ENCODE measurements around the gene ARL2. TPM values are rescaled to one million over a fixed set of nuclear protein-coding genes. Genes with fewer than 3 reads are reported as not detected.
A peak's percentile ranks its signal among the peaks of the same experiment; 100 is the strongest.
"Not testable (repeated sequence)": the region's sequence is repeated elsewhere in the genome, so short reads cannot be mapped to it uniquely, and the experiment has no call there.

ARL2 gene
- total RNA-seq, 2 experiments from 2014 or later = 74.1 to 86.9 TPM

DNA sequence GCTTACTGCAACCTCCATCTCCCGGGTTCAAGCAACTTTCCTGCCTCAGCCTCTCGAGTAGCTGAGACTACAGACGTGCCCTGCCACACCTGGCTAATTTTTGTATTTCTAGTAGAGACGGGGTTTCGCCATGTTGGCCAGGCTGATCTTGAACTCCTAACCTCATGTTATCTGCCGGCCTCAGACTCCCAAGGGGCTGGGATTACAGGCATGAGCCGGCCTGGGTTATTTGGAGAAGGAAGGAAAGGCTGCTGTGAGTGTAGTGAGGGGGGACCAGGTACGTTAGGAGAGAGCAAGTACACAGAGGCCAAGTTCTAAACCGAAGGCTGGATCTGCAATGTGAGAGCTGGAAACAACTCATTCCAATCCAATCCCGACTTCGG lies 17.6 kb upstream of the ARL2 start:
- CTCF ChIA-PET = interaction anchor here (1.8 to 5.0 kb wide), 3 partner anchors 18 to 152 kb away, joined by 5 to 35 read pairs (median 15); partner anchors contain the start of genes ARL2 and CDC42BPG
- H3K36me3 Mint-ChIP-seq = no peaks in the 10 kb centered on the region
- DNase-seq = no peak
- no peaks in the 10 kb centered on the region for H3K9me3 Mint-ChIP-seq (ENCODE audit: low read depth)
- H3K27me3 Mint-ChIP-seq = no peaks in the 10 kb centered on the region
- ATAC-seq = no peak
- H3K4me1 Mint-ChIP-seq = peaks cover 30% of the 10 kb centered on the region
- H3K4me3 Mint-ChIP-seq = peak overlapping the region; percentile 41
- H3K27ac Mint-ChIP-seq = peak overlapping the region; percentile 29

DNA sequence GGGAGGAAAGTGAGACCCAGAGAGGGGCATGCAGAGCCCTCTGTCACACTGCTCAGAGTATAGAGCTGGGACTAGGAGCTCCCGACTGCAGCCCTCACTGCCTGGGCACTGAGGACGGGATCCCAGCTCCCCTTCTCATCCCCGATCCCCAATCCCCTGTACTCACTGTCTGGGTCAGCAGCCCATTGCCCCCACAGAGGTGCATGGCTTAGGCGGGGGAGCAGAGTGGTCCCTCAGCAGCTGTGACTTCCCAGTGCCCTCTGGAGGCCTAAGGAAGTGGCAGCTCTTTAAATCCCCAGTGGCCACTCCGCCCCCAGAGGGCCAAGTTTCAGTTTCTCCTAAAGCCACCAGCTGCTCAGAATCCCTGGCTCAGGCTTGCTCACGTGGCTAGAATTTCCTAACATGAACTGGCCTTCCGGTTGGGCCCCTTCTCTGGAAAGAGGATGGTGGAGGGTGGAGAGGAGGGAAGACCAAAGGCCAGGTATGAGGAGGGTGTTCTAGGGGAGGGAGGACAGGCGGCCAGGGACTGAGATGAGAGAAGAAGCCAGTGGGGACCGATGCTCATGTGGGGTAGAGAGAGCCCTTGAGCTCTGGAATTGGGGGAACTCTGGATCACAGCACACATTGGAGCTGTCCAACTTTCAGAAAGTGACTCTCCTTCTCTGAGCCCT lies 17.1 kb upstream of the ARL2 start, which contains the start of gene BATF2:
Gene BATF2 (minus strand): TSS at position 262 of the 671 bp plus-strand sequence. CDS start 57 bp downstream, at position 205.
- ATAC-seq (peak; percentile 66), DNase-seq (peak; percentile 50)
- Mint-ChIP-seq H3K27me3 (no peaks in the 10 kb centered on the region), H3K36me3 (no peaks in the 10 kb centered on the region), H3K4me1 (peaks cover 30% of the 10 kb centered on the region), H3K9me3 (ENCODE audit: low read depth) (no peaks in the 10 kb centered on the region), H3K27ac (peak within 1 kb of the TSS; percentile 70), H3K4me3 (peak within 1 kb of the TSS; percentile 60)
- CTCF ChIA-PET = interaction anchor here (0.7 to 5.0 kb wide), 4 partner anchors 18 to 153 kb away, joined by 3 to 35 read pairs (median 10); partner anchors contain the start of genes ARL2 and CDC42BPG

DNA sequence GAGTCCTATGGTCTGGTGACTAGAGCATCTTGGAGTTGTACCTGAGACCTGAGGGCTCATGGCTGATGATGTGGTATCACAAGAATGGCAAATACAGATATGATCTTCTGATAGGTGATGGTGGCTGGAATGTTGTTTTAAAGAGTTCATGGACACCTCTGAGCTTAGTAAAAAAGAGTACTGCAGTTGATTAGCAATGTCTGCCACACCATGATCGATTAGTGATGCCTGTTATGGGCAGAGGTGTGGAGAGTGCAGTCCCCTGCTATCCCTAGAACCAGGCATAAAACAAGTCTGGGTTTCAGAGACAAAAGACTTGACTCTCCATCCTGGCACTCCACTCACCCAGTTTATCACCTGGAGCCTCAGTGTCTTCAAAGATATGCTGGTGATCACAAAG lies 15.8 kb upstream of the ARL2 start:
- no peaks in the 10 kb centered on the region for H3K27me3 Mint-ChIP-seq

DNA sequence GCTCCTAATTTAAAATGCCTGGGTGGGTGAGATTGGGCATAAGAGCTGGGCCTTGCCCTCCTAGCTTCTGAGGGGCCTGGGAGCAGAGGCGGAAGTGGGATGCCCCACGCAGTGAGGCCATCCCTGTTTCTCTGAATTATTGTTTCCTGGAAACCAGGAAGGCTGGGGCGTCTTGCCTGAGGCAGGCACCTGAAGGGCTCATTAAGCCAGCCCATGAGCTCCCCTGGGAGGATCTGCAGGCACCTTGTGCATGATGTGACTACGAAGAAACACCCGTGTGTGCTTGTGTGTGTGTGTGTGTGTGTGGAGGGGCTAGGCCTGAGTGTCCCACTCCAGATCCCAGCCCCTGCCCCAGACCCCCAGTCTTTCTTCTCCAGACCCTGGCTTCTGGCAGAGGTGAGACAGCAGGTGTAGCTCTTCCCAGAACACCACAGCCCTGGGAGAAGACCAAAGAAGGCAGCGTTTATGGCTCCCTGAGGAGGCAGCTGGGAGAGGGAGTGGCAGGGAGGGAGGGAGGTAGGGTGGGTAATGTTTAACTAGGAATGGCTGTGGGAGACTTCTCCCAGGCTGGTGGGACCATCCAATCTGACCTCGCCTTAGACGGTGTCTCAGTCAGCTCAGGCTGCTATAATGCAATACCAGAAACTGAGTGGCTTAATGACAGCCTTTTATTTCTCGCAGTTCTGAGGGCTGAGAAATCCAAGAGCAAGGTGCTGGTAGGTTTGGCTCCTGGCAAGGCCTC lies 15.1 kb upstream of the ARL2 start:
- Mint-ChIP-seq H3K4me3 (peak overlapping the region; percentile 53), H3K4me1 (peaks cover 30% of the 10 kb centered on the region), H3K36me3 (no peaks in the 10 kb centered on the region), H3K9me3 (ENCODE audit: low read depth) (no peaks in the 10 kb centered on the region), H3K27ac (peak overlapping the region; percentile 85), H3K27me3 (no peaks in the 10 kb centered on the region)
- peak; percentile 56 for DNase-seq
- CTCF ChIA-PET = interaction anchor here (0.8 to 5.0 kb wide), 8 partner anchors 16 to 256 kb away, joined by 3 to 35 read pairs (median 4); partner anchors contain the start of genes ARL2, FAU, MRPL49 and SAC3D1
- peak; percentile 31 for ATAC-seq

More for the DNA sequence above, 15.8 kb upstream of the ARL2 start:
- CTCF ChIA-PET = interaction anchor here (0.8 to 5.0 kb wide), 10 partner anchors 16 to 255 kb away, joined by 3 to 35 read pairs (median 4); partner anchors contain the start of genes ARL2, CDC42BPG, FAU and MRPL49
- H3K4me1 Mint-ChIP-seq = peaks cover 30% of the 10 kb centered on the region
- H3K9me3 Mint-ChIP-seq (ENCODE audit: low read depth) = no peaks in the 10 kb centered on the region
- DNase-seq (peak; percentile 55), ATAC-seq (no peak)
- peak overlapping the region; percentile 85 for H3K27ac Mint-ChIP-seq
- H3K36me3 Mint-ChIP-seq = no peaks in the 10 kb centered on the region
- peak overlapping the region; percentile 53 for H3K4me3 Mint-ChIP-seq

DNA sequence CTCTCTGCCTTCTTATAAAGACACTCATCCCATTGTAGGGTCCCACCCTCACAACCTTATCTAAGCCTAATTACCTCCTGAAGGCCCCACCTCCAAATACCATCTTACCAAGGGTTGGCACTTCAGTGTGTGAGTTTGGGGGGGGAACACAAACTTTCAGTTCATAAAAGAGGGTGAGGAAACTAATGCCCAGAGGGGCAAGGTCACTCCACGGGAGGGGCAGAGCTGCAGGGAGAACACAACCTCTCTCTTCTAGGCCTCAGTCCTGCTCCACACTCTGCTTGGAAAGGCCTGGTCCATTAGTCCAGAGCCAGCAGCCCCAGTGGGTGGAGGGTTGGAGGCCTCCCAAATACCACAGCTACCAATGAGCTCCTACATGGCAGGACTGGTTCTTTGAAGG lies 14.5 kb upstream of the ARL2 start:
- DNase-seq (no peak), ATAC-seq (no peak)
- Mint-ChIP-seq H3K4me3 (no peak overlapping the region), H3K4me1 (peaks cover 30% of the 10 kb centered on the region), H3K27me3 (no peaks in the 10 kb centered on the region), H3K9me3 (ENCODE audit: low read depth) (no peaks in the 10 kb centered on the region), H3K36me3 (no peaks in the 10 kb centered on the region), H3K27ac (peak overlapping the region; percentile 62)
- CTCF ChIA-PET = interaction anchor here (1.5 to 5.0 kb wide), 3 partner anchors 15 to 152 kb away, joined by 4 to 35 read pairs (median 7); partner anchors contain the start of gene ARL2

DNA sequence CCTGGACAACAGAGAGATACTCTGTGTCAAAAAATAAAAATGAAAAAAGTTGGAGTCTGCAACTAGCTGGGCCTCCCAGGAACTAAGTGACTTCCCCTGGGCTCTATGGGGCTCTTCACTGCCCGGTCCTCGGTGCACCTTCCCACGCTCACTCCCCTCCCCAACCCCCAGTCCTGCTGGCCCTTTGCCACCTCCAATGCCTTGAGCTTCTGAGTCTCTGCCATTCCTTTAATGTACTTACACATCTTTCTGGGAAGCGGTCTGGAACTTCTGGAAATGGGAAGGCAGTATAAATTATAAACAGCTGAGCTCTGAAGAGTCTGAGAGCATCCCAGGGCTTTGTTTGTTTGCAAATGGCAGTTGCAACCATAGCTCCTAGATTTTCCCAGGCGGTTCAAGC lies 11.3 kb upstream of the ARL2 start:
- H3K36me3 Mint-ChIP-seq = no peaks in the 10 kb centered on the region
- ATAC-seq = no peak

DNA sequence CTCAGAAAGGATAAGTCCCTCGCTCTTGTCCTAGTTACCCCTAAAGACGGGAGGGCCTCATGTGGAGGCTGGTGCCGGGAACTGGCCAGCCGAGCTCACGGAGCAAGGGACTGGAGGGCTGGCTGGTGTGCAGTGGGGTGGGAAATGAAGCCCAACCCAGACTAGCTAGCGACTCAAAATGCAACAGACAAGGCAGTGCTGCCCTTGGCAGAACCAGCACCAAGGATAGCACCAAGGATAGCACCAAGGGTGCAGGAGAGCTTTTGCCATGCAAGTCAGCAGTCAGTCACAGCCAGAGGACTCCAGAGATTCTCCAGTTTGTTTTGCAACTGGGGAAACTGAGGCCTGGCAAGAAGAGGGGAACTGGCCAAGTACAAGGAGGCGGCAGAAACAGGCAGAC lies 10.7 kb upstream of the ARL2 start:
- ATAC-seq = no peak
- H3K4me3 Mint-ChIP-seq = no peak overlapping the region
- H3K9me3 Mint-ChIP-seq (ENCODE audit: low read depth) = no peaks in the 10 kb centered on the region
- no peaks in the 10 kb centered on the region for H3K27me3 Mint-ChIP-seq
- no peak overlapping the region for H3K27ac Mint-ChIP-seq
- no peak for DNase-seq
- H3K4me1 Mint-ChIP-seq = peaks cover 14% of the 10 kb centered on the region
- no peaks in the 10 kb centered on the region for H3K36me3 Mint-ChIP-seq
- CTCF ChIA-PET = interaction anchor here (1.9 kb wide), 1 partner anchor 11 kb away, joined by 6 read pairs; the partner anchor contains the start of gene ARL2

More for the DNA sequence above, 11.3 kb upstream of the ARL2 start:
- H3K4me1 Mint-ChIP-seq = peaks cover 18% of the 10 kb centered on the region
- H3K4me3 Mint-ChIP-seq = no peak overlapping the region
- no peak overlapping the region for H3K27ac Mint-ChIP-seq
- no peaks in the 10 kb centered on the region for H3K27me3 Mint-ChIP-seq
- H3K9me3 Mint-ChIP-seq (ENCODE audit: low read depth) = no peaks in the 10 kb centered on the region
- no peak for DNase-seq
- CTCF ChIA-PET = no interaction called here

DNA sequence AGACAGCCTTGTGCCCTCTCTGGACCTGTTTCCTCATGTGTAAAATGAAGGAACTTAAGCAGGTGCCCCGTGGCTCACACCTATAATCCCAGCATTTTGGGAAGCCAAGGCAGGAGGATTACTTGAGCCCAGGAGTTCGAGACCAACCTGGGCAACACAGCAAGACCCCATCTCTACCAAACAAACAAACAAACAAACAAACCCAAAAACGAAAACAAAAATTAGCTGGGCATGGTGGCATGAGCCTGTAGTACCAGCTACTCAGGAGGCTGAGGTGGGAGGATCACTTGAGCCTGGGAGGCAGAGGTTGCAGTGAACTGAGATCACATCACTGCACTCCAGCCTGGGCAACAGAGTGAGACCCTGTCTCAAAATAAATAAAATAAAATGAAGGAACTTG lies 10.0 kb upstream of the ARL2 start:
- CTCF ChIA-PET = interaction anchor here (1.9 kb wide), 1 partner anchor 10 kb away, joined by 6 read pairs; the partner anchor contains the start of gene ARL2
- H3K9me3 Mint-ChIP-seq (ENCODE audit: low read depth); H3K27ac Mint-ChIP-seq; H3K36me3 Mint-ChIP-seq; H3K4me3 Mint-ChIP-seq; ATAC-seq; DNase-seq; H3K27me3 Mint-ChIP-seq; H3K4me1 Mint-ChIP-seq: not testable (repeated sequence)

DNA sequence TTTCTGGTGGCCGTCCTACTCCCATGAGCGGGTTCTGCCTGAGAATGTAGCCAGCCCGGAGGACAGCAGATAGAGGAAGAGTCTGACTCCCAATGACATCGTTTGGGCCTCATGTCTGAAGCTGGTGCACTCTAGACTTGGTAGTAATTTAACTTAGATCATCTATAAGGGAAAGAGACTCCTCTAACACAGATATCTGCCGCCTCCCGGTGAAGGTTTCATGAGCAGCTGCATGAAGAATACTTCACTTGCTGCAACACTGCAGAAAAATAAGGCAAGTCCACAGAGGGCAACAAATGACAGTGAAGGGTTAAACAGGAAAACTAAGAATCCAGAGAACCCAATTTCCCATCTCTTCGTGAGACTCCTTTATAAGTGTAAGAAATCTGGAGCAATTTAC lies 5.9 kb upstream of the ARL2 start:
- Mint-ChIP-seq H3K36me3 (no peaks in the 10 kb centered on the region), H3K4me3 (no peak overlapping the region), H3K9me3 (ENCODE audit: low read depth) (no peaks in the 10 kb centered on the region), H3K27me3 (no peaks in the 10 kb centered on the region), H3K27ac (no peak overlapping the region), H3K4me1 (peaks cover 3% of the 10 kb centered on the region)
- DNase-seq (no peak), ATAC-seq (no peak)
- CTCF ChIA-PET = interaction anchor here (0.9 kb wide), 1 partner anchor 113 kb away, joined by 3 read pairs; no protein-coding TSS in a partner anchor

DNA sequence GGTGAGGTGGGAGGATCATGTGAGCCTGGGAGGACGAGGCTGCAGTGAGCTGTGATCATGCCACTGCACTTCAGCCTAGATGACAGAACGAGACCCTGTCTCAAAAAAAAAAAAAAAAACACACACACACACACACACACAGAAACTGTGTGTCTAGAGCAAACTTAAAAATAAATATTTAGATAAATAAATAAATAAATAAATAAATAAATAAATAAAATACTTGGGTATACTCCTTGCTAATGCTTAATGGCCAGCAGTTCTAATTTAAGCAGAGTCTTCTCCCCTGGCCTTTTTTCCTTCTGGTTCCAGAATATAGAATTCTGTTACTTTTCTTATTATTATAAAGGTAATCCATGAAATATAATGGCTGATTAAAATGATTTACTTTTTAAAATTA lies 5.1 kb upstream of the ARL2 start:
- H3K27ac Mint-ChIP-seq = no peak overlapping the region
- DNase-seq = no peak
- no peak overlapping the region for H3K4me3 Mint-ChIP-seq
- CTCF ChIA-PET = interaction anchor here (0.7 kb wide), 3 partner anchors 26 to 220 kb away, joined by 3 to 4 read pairs (median 3); partner anchors contain the start of gene CDC42BPG
- H3K9me3 Mint-ChIP-seq (ENCODE audit: low read depth) = no peaks in the 10 kb centered on the region
- H3K36me3 Mint-ChIP-seq = no peaks in the 10 kb centered on the region
- H3K4me1 Mint-ChIP-seq = peaks cover 7% of the 10 kb centered on the region
- ATAC-seq = no peak
- no peaks in the 10 kb centered on the region for H3K27me3 Mint-ChIP-seq

DNA sequence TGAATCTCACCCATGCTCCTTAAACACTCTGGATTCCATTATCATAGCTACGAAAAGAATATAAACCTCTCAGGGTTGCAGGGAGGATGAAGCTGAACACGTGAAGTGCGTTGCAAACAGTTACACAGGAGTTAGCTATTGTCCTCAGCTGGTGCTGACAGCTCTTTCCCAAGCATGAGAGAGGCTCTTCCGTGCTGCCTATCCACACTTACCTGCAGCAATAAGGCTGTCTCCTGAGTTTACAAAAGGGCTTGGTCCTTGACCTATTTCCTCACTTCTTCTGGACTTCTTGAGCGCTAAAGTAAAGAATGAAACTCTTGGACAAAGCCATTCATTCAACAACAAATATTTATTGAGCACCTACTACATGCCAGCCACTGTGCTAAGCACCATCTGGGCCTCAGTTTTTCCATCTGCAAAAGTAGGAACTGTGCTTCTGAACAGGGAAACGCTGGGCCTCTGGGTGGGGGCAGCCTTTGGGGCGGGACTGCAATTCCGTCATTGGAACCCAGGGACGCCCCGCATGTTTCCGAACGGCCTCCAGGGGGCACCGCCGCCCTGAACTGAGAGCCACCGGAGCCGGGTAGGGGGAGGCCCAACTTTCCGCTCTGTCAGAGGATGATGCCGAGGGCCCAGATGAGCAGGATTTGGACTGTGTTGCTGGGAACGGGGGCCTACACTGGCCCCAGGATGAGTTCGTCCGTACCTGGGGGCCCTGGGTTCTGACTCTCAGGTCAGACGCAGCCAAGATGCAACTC lies 651 bp upstream of the ARL2 start:
- CTCF ChIA-PET = interaction anchor here (0.5 to 6.3 kb wide), 43 partner anchors 9 to 324 kb away, joined by 3 to 81 read pairs (median 6); partner anchors contain the start of genes BATF2, CAPN1, CDC42BPG and CDCA5
- ATAC-seq (peak; percentile 85), DNase-seq (peak; percentile 96)
- Mint-ChIP-seq H3K27me3 (no peaks in the 10 kb centered on the region), H3K4me1 (peaks cover 28% of the 10 kb centered on the region), H3K36me3 (peaks cover 10% of the 10 kb centered on the region), H3K27ac (peak overlapping the region; percentile 97), H3K4me3 (peak overlapping the region; percentile 84), H3K9me3 (ENCODE audit: low read depth) (no peaks in the 10 kb centered on the region)

DNA sequence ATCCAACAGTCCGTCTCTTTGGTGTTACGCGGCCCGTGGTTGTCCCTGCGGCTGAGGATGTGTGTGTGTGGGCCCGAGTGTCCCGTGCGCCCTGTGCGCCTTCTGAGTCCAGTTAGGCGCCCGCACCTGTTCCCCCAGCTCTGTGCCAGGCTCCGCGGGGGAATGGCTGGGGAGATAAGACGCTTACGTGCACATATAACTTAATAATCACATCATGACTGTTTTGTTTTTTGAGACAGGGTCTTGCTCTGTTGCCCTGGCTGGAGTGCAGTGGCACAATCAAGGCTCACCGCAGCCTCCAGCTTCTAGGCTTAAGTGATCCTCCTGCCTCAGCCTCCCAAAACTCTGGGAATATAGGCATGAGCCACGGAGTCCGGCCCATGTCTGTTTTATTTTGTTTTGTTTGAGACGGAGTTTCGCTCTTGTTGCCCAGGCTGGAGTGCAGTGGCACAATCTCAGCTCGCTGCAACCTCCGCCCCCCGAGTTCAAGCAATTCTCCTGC lies 817 bp downstream of the ARL2 start:
- CTCF ChIA-PET = interaction anchor here (0.6 to 6.3 kb wide), 45 partner anchors 8 to 826 kb away, joined by 3 to 81 read pairs (median 6); partner anchors contain the start of genes BATF2, CAPN1, CDC42BPG and CDCA5
- H3K9me3 Mint-ChIP-seq (ENCODE audit: low read depth) = no peaks in the 10 kb centered on the region
- DNase-seq = no peak
- peaks cover 32% of the 10 kb centered on the region for H3K4me1 Mint-ChIP-seq
- no peaks in the 10 kb centered on the region for H3K27me3 Mint-ChIP-seq
- H3K27ac Mint-ChIP-seq = peak overlapping the region; percentile 90
- H3K36me3 Mint-ChIP-seq = peaks cover 13% of the 10 kb centered on the region
- no peak for ATAC-seq
- peak overlapping the region; percentile 83 for H3K4me3 Mint-ChIP-seq
